Measurements from ENCODE around the gene VPS26A. TPM values are rescaled to one million over a fixed set of nuclear protein-coding genes. Genes with fewer than 3 reads are reported as not detected.

The VPS26A gene
- total RNA-seq, 1 donor from 2014 or later: 45.0 TPM

- Histone ChIP-seq H3K4me3 (ENCODE audit: low read depth, low read length) (no peak overlapping the region), H3K36me3 (ENCODE audit: control insufficient read depth, insufficient read depth, low read length) (no peaks in the 10 kb centered on the region), H3K27me3 (ENCODE audit: control insufficient read depth, insufficient read depth, low read length) (no peaks in the 10 kb centered on the region)
- TF ChIP-seq CTCF (IDR thresholded peaks at IDR 0.05; ENCODE audit: insufficient read depth, low read length, poor library complexity, severe bottlenecking): no peak
- DNase-seq (ENCODE audit: low read depth): no peak
Observed at GRCh38 chr10:69104994-69105790, 18.8 kb upstream of the VPS26A start.

- Histone ChIP-seq H3K36me3 (ENCODE audit: control insufficient read depth, insufficient read depth, low read length) (no peaks in the 10 kb centered on the region), H3K4me3 (ENCODE audit: low read depth, low read length) (no peak overlapping the region), H3K27me3 (ENCODE audit: control insufficient read depth, insufficient read depth, low read length) (no peaks in the 10 kb centered on the region)
- no peak for DNase-seq (ENCODE audit: low read depth)
- no peak for TF ChIP-seq CTCF (IDR thresholded peaks at IDR 0.05; ENCODE audit: insufficient read depth, low read length, poor library complexity, severe bottlenecking)
Observed at GRCh38 chr10:69107176-69107490, 16.8 kb upstream of the VPS26A start.

GRCh38 chr10:69107699-69108098 is 16.3 kb upstream of the VPS26A start:
- Histone ChIP-seq H3K4me3 (ENCODE audit: low read depth, low read length) (no peak overlapping the region), H3K27me3 (ENCODE audit: control insufficient read depth, insufficient read depth, low read length) (no peaks in the 10 kb centered on the region), H3K36me3 (ENCODE audit: control insufficient read depth, insufficient read depth, low read length) (no peaks in the 10 kb centered on the region)
- no peak for DNase-seq (ENCODE audit: low read depth)
- no peak for TF ChIP-seq CTCF (IDR thresholded peaks at IDR 0.05; ENCODE audit: insufficient read depth, low read length, poor library complexity, severe bottlenecking)

- Histone ChIP-seq H3K36me3 (ENCODE audit: control insufficient read depth, insufficient read depth, low read length) (no peaks in the 10 kb centered on the region), H3K27me3 (ENCODE audit: control insufficient read depth, insufficient read depth, low read length) (no peaks in the 10 kb centered on the region), H3K4me3 (ENCODE audit: low read depth, low read length) (no peak overlapping the region)
- DNase-seq (ENCODE audit: low read depth): no peak
- no peak for TF ChIP-seq CTCF (IDR thresholded peaks at IDR 0.05; ENCODE audit: insufficient read depth, low read length, poor library complexity, severe bottlenecking)
Observed at GRCh38 chr10:69119896-69120295, 4.1 kb upstream of the VPS26A start.

GRCh38 chr10:69123306-69123746 is 652 bp upstream of the VPS26A start:
- peak overlapping the region; percentile 44 for H3K4me3 ChIP-seq (ENCODE audit: low read depth, low read length)
- no peaks in the 10 kb centered on the region for H3K27me3 ChIP-seq (ENCODE audit: control insufficient read depth, insufficient read depth, low read length)
- H3K36me3 ChIP-seq (ENCODE audit: control insufficient read depth, insufficient read depth, low read length): no peaks in the 10 kb centered on the region
- peak; percentile 49 for TF ChIP-seq CTCF (IDR thresholded peaks at IDR 0.05; ENCODE audit: insufficient read depth, low read length, poor library complexity, severe bottlenecking)
- DNase-seq (ENCODE audit: low read depth): no peak

Measured in kidney epithelial cell (primary cell).